Measurements from ENCODE around the gene TRAPPC2. TPM values are rescaled to one million over a fixed set of nuclear protein-coding genes. Genes with fewer than 3 reads are reported as not detected.

TRAPPC2 gene
- total RNA-seq, 1 experiment from 2014 or later: 11.4 TPM

- no peak overlapping the region for H3K27ac ChIP-seq (ENCODE audit: low read length)
- ATAC-seq: no peak
- no TSS peak for BruUV-seq (replicated peaks)
- no peaks in the 10 kb centered on the region for H3K9me3 ChIP-seq (ENCODE audit: control insufficient read depth, insufficient read depth, low read depth, low read length)
- TF ChIP-seq REST (IDR thresholded peaks at IDR 0.05; ENCODE audit: insufficient read depth in 1 of 2, low read depth in 2 of 2, low read length in 1 of 2) (no peak), SIN3A (IDR thresholded peaks at IDR 0.05; ENCODE audit: borderline replicate concordance, insufficient read depth, low read depth, low read length) (no peak), CTCF (IDR thresholded peaks at IDR 0.05) (no peak), POLR2AphosphoS5 (IDR thresholded peaks at IDR 0.05; ENCODE audit: low read depth, low read length) (no peak), TCF7L2 (IDR thresholded peaks at IDR 0.05; ENCODE audit: low read depth, low read length) (no peak)
- H3K27me3 ChIP-seq (ENCODE audit: control insufficient read depth, insufficient read depth, low read length): no peaks in the 10 kb centered on the region
- H3K36me3 ChIP-seq (ENCODE audit: control insufficient read depth, insufficient read depth, low read length): peaks cover 5% of the 10 kb centered on the region
- intact Hi-C loops (cut with micrococcal nuclease; ENCODE audit: unreplicated experiment): no loop called here
- no peak for DNase-seq (ENCODE audit: low read depth, low spot score)
- H3K4me1 ChIP-seq (ENCODE audit: control insufficient read depth, insufficient read depth, low read length): no peaks in the 10 kb centered on the region
- POLR2A ChIA-PET: no interaction called here
- in situ Hi-C loops (cut with HindIII; ENCODE audit: low pct_unique_long_range_greater_than_20kb, low sequenced_read_pairs): no loop called here
- no peak overlapping the region for H3K4me3 ChIP-seq (ENCODE audit: low read depth in 2 of 2, low read length in 2 of 2)
- CTCF ChIA-PET: no interaction called here
Observed at GRCh38 chrX:13759152-13759718, 24.8 kb upstream of the TRAPPC2 start.

- Histone ChIP-seq H3K9me3 (ENCODE audit: control insufficient read depth, insufficient read depth, low read depth, low read length) (no peaks in the 10 kb centered on the region), H3K36me3 (ENCODE audit: control insufficient read depth, insufficient read depth, low read length) (peaks cover 2% of the 10 kb centered on the region), H3K27ac (ENCODE audit: low read length) (no peak overlapping the region), H3K4me3 (ENCODE audit: low read depth in 2 of 2, low read length in 2 of 2) (no peak overlapping the region), H3K27me3 (ENCODE audit: control insufficient read depth, insufficient read depth, low read length) (no peaks in the 10 kb centered on the region), H3K4me1 (ENCODE audit: control insufficient read depth, insufficient read depth, low read length) (no peaks in the 10 kb centered on the region)
- in situ Hi-C loops (cut with HindIII; ENCODE audit: low pct_unique_long_range_greater_than_20kb, low sequenced_read_pairs): no loop called here
- ATAC-seq: no peak
- BruUV-seq (replicated peaks): no TSS peak
- CTCF ChIA-PET: no interaction called here
- POLR2A ChIA-PET: no interaction called here
- TF ChIP-seq POLR2AphosphoS5 (IDR thresholded peaks at IDR 0.05; ENCODE audit: low read depth, low read length): no peak
- no peak for TF ChIP-seq TCF7L2 (IDR thresholded peaks at IDR 0.05; ENCODE audit: low read depth, low read length)
- no peak for TF ChIP-seq SIN3A (IDR thresholded peaks at IDR 0.05; ENCODE audit: borderline replicate concordance, insufficient read depth, low read depth, low read length)
- TF ChIP-seq REST (IDR thresholded peaks at IDR 0.05; ENCODE audit: insufficient read depth in 1 of 2, low read depth in 2 of 2, low read length in 1 of 2): no peak
- TF ChIP-seq CTCF (IDR thresholded peaks at IDR 0.05): no peak
- intact Hi-C loops (cut with micrococcal nuclease; ENCODE audit: unreplicated experiment): no loop called here
- DNase-seq (ENCODE audit: low read depth, low spot score): no peak
Observed at GRCh38 chrX:13756381-13756780, 22.0 kb upstream of the TRAPPC2 start.

All from Panc1 (cell line).